Ammon's horn (tissue), 1 donor: ENCODE measurements around the gene OSBPL5.

Experiments
- DNase-seq: peaks from one replicate; pipeline ENCODE4 v3.0.0-alpha.2; 2016; ENCODE audit warnings: low spot score

Gene OSBPL5

DNA sequence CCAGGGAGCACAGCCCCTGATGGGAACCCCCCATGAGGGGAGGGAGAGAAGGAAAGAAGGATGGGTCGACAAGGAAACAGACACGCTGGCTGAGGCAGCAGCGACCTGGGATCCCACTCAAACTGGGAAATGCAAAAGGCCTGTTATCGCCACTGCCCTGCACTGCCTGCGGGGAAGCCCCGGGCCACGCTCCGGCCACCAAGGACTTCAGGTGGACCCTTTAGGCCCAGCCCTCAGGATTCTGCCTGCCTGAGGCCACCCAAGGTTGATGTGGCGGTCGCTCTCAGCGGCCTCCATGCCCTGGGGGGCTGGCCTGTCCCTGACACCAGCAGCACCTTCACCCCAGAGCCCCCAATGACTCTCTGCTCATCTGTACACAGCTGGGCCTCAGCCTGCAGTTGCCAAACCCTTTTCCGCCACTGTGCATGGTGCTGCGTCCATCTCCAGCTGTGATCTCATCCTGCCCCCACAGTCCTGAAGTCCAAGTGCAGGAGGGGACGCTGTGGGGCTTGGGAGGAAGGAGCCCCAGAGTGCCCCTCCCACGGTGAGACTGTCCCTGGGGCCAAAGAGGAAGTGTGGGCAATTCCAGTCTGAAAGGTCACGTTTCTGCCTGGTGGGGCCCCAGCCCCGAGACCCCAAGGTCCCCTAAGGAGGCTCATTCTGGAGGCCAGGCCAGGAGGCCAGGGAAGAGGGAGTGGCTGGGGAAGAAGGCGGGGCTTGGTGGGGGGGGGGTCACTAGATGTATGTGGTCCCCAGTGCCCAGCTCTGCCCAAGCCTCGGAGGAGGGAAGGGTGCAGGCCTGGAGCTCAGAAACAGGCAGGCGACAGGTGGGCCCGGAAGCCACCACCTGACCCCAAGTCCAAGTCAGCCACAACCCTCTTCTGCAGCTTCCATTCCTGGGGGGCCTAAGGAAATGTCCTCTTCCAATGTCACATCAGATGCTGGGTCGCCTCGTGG is 31.6 kb downstream of the OSBPL5 start:
- no peak for DNase-seq

DNA sequence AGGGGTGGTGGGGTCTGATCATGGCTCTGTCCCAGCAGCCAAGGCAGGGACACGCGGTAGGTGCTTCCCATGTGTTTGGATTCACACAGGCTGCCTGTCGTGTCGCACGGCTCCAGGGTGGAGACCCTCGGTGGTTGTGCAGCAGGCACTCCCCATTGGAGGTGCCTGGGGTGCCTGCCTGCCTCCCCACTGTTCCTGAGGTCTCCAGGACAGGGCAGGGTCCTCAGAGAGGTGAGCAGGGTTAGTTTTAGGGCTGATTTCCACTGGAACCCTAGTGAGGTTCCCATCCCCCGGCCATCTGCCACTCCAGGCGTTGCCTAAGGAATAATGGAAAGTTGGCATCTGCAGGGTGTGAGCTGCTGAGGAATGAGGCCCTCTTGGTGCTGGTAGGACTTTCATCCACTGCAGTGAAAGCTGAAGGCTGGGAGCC is 32.3 kb downstream of the OSBPL5 start:
- no peak for DNase-seq

- DNase-seq, result no peak
These were observed 32.8 kb downstream of the OSBPL5 start for GRCh38 chr11:3132271-3132781.

- no peak for DNase-seq
These were observed 33.7 kb downstream of the OSBPL5 start for GRCh38 chr11:3131330-3131941.

DNA sequence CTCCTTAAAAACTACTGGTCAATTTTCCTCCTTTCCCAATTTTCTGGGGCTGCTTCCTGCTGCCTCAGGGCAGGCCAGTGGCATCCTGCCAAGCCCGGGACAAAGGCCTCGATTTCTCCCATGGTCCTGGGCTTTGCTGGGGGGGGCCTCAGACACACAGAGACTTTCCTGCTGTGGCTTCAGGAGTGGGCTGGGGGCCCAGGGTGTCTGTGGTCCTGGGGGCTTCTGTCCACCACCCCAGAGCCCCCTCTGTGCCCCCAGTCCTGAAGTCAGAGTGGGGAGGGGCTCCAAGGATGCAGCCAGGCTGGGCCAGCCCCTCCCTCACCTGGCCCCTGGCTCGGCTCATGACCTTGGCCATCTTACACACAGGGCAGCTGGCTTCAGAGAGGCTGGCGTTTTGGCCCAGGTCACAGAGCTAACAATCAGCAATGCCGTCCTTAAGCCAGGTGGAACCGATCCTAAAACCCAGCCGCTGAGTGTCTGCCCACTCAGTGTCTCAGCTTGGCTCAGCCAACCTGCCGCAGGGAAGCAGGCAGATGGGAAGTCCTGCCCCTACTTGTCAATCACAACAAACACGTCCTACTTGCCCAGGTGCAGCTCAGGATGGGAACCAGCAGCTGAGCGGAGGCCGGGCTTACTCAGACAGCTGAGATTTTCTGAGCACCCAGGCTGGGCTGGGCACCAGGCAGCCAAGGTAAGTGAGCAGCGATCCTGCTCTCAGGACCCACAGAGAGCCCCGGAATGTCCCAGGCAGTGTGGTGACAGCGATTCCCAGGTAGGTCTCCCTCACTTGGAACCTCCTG is 34.6 kb downstream of the OSBPL5 start:
- DNase-seq, result no peak

DNA sequence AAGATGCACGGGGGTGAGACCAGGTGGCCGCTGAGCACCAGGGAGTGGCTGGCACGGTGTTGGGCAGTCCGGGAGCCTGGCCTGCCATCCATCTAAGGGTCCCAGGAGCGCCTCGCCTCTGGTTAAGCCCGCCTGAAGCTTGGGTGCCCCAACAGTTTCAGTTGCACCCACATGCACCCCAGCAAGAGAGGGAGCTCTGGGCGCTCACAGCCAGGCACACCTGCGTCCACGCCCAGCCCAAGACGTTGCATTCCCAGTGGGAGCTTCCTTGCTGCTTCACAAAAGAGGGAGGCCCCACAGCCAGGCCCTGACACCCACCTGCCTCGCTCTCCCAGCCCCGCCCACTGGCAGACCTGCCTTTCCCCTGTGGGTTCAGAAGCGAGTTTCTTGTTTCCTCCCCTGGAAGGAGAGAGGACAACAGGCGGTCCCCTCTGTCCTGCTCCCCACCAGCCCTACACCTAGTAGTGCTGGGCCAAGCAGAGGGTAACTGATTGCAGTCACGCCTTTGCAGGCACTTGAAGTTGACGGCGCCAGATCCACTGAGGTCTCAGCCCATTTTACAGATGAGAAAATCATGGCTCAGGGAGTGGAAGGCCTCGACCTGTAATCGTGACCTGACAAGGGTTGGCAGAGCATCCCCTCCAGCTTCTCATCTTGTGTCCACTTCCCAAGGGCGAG is 35.4 kb downstream of the OSBPL5 start:
- DNase-seq, result no peak

GRCh38 chr11:3129181-3129590 is 35.9 kb downstream of the OSBPL5 start:
- DNase-seq, result no peak

DNA sequence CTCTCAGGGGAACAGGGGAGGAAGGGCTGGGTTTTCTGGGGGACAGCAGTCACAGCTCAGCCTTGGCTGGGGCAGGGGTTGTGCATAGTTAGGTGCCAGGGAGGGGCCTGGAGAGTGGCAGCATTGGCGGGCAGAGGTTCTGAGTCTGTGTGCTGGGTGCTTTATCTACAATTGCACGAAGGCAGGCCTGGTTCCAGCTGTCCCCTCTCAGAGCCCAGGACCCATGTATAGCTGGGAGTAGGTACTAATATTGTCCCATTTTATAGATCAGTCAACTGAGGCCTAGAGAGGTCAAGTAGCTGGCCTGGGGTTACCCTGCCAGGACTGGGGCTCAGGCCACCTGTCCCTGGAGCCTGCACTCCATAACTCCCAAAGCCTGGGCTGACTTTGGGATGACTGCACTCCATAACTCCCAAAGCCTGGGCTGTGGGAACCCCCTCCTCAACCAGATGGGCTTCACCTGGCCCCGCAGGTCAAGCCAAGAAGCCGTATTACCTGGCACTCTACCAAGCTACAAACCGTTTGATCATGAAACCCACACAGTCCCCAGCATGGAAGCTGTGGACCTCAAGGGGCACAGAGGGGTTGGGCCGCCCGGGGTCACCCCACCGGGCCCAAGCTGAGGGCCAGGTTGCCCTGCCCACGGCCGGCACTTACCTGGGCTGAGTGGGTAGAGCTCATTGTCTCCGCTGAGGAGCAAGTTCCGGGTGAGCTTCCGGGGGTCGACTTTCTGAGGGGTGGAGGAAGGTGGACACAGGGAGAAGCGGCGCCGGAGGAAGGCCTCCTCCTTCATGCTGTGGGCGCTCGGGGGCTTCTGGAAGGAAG is 36.5 kb downstream of the OSBPL5 start:
- no peak for DNase-seq

DNA sequence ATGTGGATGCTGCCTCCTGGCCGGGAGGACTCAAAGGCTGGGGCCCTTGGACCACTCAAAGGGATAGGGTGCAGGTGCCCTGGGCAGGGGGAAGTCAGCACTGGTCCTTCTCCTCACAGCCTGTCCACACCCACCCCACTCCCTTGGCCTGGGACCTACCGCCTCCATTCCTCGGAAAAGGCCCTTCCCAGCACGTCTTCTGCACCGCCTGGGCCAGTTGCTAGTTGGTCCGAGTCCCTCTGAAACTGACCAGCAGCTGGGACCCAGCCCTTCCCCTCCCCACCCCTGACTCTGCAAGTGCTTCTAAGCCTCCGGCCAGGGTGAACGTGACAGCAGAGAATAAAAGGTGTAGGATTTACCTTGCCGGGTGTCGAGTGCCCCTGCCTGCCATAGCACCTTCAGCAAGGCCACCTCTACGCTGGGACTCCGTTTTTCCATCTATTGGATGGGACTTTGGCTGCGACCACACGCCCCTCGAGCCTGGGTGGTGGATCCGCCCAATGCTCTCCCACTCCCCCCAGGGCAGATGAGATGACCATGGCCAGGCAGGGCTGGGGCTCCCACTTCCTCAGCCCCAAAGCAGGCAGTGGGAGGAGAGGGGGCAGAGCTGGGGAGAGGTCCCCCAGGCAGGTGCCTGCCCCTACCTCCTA is 37.3 kb downstream of the OSBPL5 start:
- DNase-seq, result no peak

DNA sequence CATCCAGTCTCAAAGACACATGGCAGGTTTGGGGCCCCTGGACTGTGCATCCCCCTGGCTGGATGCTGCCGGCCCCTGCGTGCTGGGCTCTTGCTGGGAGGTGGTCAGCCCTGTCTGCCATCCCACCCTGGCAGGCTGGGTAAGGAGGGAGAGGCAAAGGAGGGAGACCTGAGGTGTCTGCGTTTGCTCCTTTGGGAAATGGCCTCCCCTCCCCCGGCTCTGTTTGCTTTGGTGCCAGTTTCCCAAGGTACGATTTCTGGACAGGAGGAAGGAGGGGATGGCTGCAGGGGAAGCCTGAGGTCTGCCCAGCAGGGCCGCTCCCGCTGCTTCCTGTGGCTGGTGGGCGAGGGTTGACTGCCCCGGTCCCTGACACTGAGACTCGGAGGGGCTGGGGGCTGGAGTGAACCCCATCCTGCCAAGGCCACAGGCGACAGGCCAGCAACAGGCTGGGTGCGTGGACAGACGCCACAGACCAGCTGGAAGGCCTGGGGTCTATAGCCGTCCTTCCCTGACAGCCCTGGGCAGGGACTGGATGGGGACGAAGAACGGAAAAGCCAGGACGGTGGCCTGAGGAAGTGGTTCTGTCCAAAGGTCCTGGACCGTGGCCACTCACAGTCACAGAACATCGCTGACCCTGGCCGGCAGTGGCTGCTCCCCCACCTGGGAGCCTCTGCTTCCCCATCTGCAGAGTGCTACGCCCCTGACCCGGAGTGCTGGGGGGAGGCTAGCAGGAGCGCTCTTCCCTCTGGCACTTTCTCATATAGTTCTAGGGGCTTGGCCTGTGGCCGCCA is 38.0 kb downstream of the OSBPL5 start:
- DNase-seq, result no peak

DNA sequence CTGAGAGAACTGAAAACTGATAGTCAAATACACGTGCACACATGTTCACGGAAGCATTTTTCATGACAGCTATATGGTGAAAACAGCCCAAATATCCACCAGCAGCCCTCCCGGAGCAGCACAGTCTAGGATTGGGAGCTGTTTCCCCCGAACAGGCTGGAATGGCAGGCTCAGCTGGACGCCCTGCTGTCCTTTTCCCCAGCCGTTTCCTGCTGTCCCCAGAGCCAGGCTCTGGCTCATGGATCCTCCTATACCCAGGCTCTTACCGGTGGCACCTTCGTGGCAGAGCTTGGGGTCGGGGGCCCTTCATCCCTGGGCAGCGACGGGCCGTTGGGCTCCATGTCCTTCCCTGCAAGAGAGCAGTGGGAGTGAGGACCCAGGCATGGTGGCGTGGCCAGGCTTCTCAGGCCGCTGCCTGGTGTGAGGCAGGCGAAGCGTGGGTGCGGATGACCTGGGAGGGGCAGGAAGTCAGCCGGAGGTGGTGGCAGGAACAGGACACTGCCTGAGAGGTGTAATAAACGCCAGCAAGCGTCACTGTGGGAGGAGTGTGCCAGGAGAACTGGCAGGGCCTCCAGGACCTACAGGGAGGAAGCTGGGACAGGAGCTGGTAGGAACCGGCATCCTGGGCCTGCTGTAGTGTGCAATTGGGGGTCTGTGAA is 38.8 kb downstream of the OSBPL5 start:
- DNase-seq, result no peak

- no peak for DNase-seq
These were observed 40.3 kb downstream of the OSBPL5 start for GRCh38 chr11:3124821-3125220.

DNA sequence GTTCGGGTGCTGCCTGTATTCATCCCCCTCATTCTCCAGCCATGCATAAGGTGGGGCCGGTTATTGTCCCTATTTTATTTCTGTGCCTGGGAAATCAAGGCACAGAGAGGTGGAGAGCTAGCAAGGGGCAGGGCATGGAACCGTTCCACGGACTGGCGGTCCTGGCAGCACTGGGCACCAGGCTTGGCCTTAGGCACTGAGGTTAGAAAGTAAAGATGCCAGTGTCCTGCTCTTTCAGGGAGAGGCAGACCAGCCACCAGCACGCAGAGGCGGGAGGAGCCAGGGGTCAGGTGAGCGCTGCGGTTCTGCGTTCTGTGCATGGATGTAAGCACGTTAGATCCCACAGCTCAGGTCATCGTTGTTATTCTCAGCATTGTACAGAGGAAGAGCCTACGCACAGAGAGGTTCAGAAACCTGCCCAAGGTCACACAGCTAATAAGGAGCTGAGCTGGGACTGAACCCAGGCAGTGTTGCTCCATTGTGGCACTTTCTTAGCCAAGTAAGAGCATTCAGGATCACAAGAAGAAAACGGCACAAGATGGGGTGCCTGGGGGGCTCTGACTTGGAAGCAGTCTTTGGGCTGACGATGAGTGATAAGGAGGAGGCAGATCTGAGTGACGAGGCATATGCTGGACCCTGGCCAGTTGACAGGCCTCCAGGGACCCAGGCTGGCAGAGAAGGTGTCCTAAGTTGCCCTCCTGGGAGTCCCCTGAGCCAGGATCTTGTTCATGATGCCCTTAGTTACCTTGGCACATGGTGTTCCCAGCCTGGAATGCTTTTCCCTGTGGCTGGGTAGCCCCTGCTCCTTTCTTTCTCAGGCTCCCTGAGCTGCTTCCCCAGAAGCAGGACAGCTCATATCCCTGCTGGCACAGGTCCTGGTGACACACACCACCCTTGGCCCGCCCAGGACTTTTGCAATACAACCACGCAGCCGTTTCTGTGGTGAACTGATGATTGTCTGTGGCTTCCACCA is 41.1 kb downstream of the OSBPL5 start:
- peak; percentile 32 for DNase-seq

DNA sequence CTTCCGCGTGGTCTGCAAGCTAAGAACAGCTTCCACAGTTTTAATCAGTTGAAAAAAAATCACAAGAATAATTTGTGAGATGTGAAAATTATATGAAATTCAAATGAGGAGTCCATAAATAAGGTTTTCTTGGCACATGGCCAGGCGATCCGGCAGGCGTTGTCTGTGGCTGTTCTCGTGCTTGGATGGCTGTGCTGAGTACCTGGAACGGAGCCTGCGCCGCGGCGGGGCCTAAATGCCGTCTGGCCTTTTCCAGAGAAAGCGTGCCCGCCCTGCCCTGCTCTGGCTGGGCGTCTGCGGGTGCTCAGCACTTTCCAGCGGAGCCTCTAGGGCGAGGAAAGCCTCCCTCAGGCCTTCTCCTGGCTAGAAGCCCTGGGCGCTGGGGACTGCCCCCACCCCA is 41.8 kb downstream of the OSBPL5 start:
- peak; percentile 59 for DNase-seq

GRCh38 chr11:3122775-3123201 is 42.3 kb downstream of the OSBPL5 start:
- DNase-seq, result no peak

GRCh38 chr11:3121931-3122774 is 43.0 kb downstream of the OSBPL5 start:
- no peak for DNase-seq

GRCh38 chr11:3121416-3121815 is 43.7 kb downstream of the OSBPL5 start:
- DNase-seq, result no peak
